Measurements from ENCODE around the gene GRN.
A peak's percentile ranks its signal among the peaks of the same experiment; 100 is the strongest.

The GRN gene

DNA sequence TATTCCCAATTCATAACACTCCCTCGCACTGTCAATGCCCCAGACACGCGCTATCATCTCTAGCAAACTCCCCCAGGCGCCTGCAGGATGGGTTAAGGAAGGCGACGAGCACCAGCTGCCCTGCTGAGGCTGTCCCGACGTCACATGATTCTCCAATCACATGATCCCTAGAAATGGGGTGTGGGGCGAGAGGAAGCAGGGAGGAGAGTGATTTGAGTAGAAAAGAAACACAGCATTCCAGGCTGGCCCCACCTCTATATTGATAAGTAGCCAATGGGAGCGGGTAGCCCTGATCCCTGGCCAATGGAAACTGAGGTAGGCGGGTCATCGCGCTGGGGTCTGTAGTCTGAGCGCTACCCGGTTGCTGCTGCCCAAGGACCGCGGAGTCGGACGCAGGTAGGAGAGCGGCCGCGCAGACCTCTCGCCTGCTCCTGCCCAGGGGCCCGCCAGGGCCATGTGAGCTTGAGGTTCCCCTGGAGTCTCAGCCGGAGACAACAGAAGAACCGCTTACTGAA, at the start of gene GRN:
Gene GRN, plus strand, starts transcription at position 364 of the 515 bp plus-strand sequence. CDS start 3,863 bp downstream, outside the sequence.
- peak within 1 kb of the TSS; percentile 92 for H3K4me3 ChIP-seq (ENCODE audit: low read depth, low read length)
- peak; percentile 99 for DNase-seq (ENCODE audit: low read depth)
- TF ChIP-seq, protein P1, sequence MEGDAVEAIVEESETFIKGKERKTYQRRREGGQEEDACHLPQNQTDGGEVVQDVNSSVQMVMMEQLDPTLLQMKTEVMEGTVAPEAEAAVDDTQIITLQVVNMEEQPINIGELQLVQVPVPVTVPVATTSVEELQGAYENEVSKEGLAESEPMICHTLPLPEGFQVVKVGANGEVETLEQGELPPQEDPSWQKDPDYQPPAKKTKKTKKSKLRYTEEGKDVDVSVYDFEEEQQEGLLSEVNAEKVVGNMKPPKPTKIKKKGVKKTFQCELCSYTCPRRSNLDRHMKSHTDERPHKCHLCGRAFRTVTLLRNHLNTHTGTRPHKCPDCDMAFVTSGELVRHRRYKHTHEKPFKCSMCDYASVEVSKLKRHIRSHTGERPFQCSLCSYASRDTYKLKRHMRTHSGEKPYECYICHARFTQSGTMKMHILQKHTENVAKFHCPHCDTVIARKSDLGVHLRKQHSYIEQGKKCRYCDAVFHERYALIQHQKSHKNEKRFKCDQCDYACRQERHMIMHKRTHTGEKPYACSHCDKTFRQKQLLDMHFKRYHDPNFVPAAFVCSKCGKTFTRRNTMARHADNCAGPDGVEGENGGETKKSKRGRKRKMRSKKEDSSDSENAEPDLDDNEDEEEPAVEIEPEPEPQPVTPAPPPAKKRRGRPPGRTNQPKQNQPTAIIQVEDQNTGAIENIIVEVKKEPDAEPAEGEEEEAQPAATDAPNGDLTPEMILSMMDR (conservative IDR thresholded peaks at IDR 0.05; ENCODE audit: low read depth, low read length): no peak

DNA sequence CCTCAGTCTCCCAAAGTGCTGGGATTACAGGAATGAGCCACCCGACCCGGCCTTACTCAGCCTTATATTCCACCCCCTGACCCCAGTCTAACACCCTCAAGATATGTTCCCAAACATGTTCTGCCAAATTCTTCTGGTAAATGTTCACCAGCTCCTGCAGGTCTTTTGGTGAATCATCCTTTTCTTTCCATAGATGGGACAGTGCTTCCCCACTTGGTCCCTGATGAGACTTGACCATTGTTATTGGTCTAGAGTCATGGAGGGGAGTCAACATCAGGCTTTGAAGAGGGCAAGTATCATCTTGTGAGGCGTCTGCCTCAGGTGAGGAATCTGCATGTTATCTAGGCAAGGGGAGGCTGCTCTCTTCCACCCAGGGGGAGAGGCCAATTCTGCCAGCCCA, 47.1 kb upstream of the GRN start:
- no peak for DNase-seq (ENCODE audit: low read depth)
- H3K4me3 ChIP-seq (ENCODE audit: low read depth, low read length): no peak overlapping the region
- TF ChIP-seq, protein P1 (conservative IDR thresholded peaks at IDR 0.05; ENCODE audit: low read depth, low read length): no peak

DNA sequence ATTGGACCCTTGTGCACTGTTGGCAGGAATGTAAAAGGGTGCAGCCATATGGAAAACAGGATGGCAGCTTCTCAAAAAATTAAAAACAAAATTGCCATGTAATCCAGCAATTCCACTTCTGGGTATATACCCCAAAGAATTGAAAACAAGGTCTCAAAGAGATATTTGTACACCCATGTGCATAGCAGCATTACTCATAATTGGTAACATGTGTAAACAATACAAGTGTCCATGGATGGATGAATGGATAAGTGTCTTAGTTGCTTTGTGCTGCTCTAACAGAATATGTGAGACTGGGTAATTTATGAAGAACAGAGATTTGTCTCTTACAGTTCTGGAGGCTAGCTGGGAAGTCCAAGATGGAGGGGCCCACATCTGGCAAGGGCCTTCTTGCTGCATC, 40.5 kb upstream of the GRN start:
- TF ChIP-seq, protein P1 (conservative IDR thresholded peaks at IDR 0.05; ENCODE audit: low read depth, low read length): no peak
- DNase-seq (ENCODE audit: low read depth): no peak
- no peak overlapping the region for H3K4me3 ChIP-seq (ENCODE audit: low read depth, low read length)

GRCh38 chr17:44307387-44308186, 37.5 kb upstream of the GRN start:
- peak overlapping the region; percentile 48 for H3K4me3 ChIP-seq (ENCODE audit: low read depth, low read length)
- TF ChIP-seq, protein P1 (conservative IDR thresholded peaks at IDR 0.05; ENCODE audit: low read depth, low read length): no peak
- DNase-seq (ENCODE audit: low read depth): no peak

GRCh38 chr17:44308320-44308818, 36.7 kb upstream of the GRN start, which contains the start of gene RUNDC3A:
TSS of gene RUNDC3A (plus strand) at chr17:44308601. CDS start at chr17:44308833, 232 bp downstream.
- TF ChIP-seq, protein P1 (conservative IDR thresholded peaks at IDR 0.05; ENCODE audit: low read depth, low read length): no peak

GRCh38 chr17:44308865-44309264, 36.2 kb upstream of the GRN start:
- DNase-seq (ENCODE audit: low read depth): no peak
- TF ChIP-seq, protein P1 (conservative IDR thresholded peaks at IDR 0.05; ENCODE audit: low read depth, low read length): no peak
- H3K4me3 ChIP-seq (ENCODE audit: low read depth, low read length): no peak overlapping the region

More at GRCh38 chr17:44308320-44308818, 36.7 kb upstream of the GRN start, which contains the start of gene RUNDC3A:
- peak; percentile 77 for DNase-seq (ENCODE audit: low read depth)
- peak within 1 kb of the TSS; percentile 48 for H3K4me3 ChIP-seq (ENCODE audit: low read depth, low read length)

Data from choroid plexus epithelial cell (primary cell).